IMR-90 (cell line): ENCODE results near the gene RAF1.

Experiments used
- CEBPB ChIP-seq: IDR thresholded peaks from 2 replicates; pipeline ENCODE4 v1.6.1; 2012; ENCODE audit warnings: low read depth, low read length, improper control_type of control experiment
- POLR2A ChIP-seq: IDR thresholded peaks from 2 replicates; pipeline ENCODE4 v1.6.1; 2012; ENCODE audit warnings: mild to moderate bottlenecking, low read depth, low read length
- TF ChIP-seq, protein P1 (sequence below): conservative IDR thresholded peaks from 2 replicates; pipeline ENCODE4 v1.5.1; 2012; ENCODE audit warnings: mild to moderate bottlenecking, low read depth, low read length, improper control_type of control experiment
- TF ChIP-seq, protein P2 (sequence below): fragments of 150-350 bp; IDR thresholded peaks from 2 replicates; pipeline ENCODE4 v1.6.1; 2016; ENCODE audit warnings: low read depth, mild to moderate bottlenecking, low read length, moderate library complexity, borderline replicate concordance

DNA sequence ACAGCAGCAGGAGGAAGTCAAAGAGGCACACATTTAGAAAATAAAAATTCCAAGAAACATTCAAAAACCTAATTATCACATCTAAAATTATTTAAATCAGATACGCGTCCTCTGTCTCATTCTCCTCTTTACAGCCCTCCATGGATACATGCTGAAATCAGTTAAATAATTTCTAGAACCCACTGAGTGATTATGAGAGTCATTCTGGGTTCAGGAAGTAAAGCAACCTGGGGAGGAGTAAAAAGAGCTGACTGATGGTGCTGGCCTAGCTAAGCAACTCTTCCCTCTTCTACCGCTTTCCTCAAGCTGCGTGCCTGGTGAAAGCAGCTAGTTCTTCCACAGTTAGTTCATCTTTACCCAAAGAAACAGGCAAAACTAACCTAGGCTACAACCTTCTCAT, 48.7 kb downstream of the RAF1 start:
- TF ChIP-seq, protein P1, sequence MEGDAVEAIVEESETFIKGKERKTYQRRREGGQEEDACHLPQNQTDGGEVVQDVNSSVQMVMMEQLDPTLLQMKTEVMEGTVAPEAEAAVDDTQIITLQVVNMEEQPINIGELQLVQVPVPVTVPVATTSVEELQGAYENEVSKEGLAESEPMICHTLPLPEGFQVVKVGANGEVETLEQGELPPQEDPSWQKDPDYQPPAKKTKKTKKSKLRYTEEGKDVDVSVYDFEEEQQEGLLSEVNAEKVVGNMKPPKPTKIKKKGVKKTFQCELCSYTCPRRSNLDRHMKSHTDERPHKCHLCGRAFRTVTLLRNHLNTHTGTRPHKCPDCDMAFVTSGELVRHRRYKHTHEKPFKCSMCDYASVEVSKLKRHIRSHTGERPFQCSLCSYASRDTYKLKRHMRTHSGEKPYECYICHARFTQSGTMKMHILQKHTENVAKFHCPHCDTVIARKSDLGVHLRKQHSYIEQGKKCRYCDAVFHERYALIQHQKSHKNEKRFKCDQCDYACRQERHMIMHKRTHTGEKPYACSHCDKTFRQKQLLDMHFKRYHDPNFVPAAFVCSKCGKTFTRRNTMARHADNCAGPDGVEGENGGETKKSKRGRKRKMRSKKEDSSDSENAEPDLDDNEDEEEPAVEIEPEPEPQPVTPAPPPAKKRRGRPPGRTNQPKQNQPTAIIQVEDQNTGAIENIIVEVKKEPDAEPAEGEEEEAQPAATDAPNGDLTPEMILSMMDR = no peak
- TF ChIP-seq, protein P2, sequence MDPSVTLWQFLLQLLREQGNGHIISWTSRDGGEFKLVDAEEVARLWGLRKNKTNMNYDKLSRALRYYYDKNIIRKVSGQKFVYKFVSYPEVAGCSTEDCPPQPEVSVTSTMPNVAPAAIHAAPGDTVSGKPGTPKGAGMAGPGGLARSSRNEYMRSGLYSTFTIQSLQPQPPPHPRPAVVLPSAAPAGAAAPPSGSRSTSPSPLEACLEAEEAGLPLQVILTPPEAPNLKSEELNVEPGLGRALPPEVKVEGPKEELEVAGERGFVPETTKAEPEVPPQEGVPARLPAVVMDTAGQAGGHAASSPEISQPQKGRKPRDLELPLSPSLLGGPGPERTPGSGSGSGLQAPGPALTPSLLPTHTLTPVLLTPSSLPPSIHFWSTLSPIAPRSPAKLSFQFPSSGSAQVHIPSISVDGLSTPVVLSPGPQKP = no peak
- TF ChIP-seq POLR2A = no peak
- TF ChIP-seq CEBPB = no peak
